Breast epithelium (tissue), 3 donors: ENCODE measurements around the gene MARCKSL1.

Experiments used
- CTCF ChIP-seq, 3 donors: fragments of 450-650 bp; IDR thresholded peaks; one replicate each; pipeline ENCODE4 v1.5.1; 2016 to 2017; ENCODE audit warnings: antibody characterized with exemption in 3 of 3, mild to moderate bottlenecking in 3 of 3, moderate library complexity in 3 of 3
- POLR2A ChIP-seq: fragments of 450-650 bp; IDR thresholded peaks from one replicate; pipeline ENCODE4 v1.6.1; 2016; ENCODE audit warnings: antibody characterized with exemption, mild to moderate bottlenecking, moderate library complexity
- POLR2AphosphoS5 ChIP-seq, 3 donors: sonication (generic); formaldehyde crosslinking; IDR thresholded peaks; one replicate each; pipeline ENCODE4 v1.6.1; 2017; ENCODE audit warnings: antibody characterized with exemption in 3 of 3

- TF ChIP-seq POLR2AphosphoS5 (IDR thresholded peaks at IDR 0.05) (no peak), CTCF (IDR thresholded peaks at IDR 0.05) (no peak), POLR2A (no peak)
These were observed 16.9 kb upstream of the MARCKSL1 start for GRCh38 chr1:32352831-32353383.
